Measurements from ENCODE around the gene ATP10D. TPM values are rescaled to one million over a fixed set of nuclear protein-coding genes. Genes with fewer than 3 reads are reported as not detected.

The ATP10D gene
- total RNA-seq, 1 experiment from 2014 or later: 5.1 TPM

- intact Hi-C loops (cut with micrococcal nuclease): loop anchor here (1.0 kb wide), 1 partner anchor 102 kb away; no protein-coding TSS in a partner anchor
- ChIA-PET CTCF (interaction anchor here (1.0 kb wide), 1 partner anchor 21 kb away, joined by 6 read pairs; the partner anchor contains the start of gene ATP10D), RAD21 (ENCODE audit: low non-redundant PET in 1 of 2, low total read pairs in 2 of 2, uncharacterized antibody in 2 of 2, unreplicated experiment in 2 of 2) (interaction anchor here in 1 of 2 experiments (0.6 kb wide), 1 partner anchor 22 kb away, joined by 3 read pairs; the partner anchor contains the start of gene ATP10D), POLR2A (interaction anchor here (0.6 to 1.1 kb wide), 4 partner anchors 9 to 25 kb away, joined by 3 to 9 read pairs (median 3); partner anchors contain the start of gene ATP10D)
- Histone ChIP-seq H3K27me3 (ENCODE audit: insufficient read depth, low read length) (no peaks in the 10 kb centered on the region), H3K79me2 (ENCODE audit: insufficient read depth, low read length) (no peaks in the 10 kb centered on the region; the same call in 1 of the 2 replicates), H3K4me2 (ENCODE audit: low read length) (peak within 1 kb of the TSS; percentile 84), H3K9ac (ENCODE audit: low read length) (peak within 1 kb of the TSS; percentile 68), H3K4me1 (ENCODE audit: control insufficient read depth in 1 of 2, insufficient read depth in 2 of 2, low read length in 2 of 2) (peaks cover 10 to 17% of the 10 kb centered on the region in 2 experiments; a peak in 3 of 4 replicates), H2AFZ (ENCODE audit: low read depth, low read length, poor library complexity, severe bottlenecking) (peak within 1 kb of the TSS; percentile 98), H3K9me3 (ENCODE audit: control insufficient read depth in 1 of 2, insufficient read depth in 1 of 2, low read depth in 1 of 2, low read length in 2 of 2) (no peaks in the 10 kb centered on the region), H4K20me1 (ENCODE audit: insufficient read depth) (no peaks in the 10 kb centered on the region), H3K27ac (ENCODE audit: low read depth, low read length) (peak within 1 kb of the TSS; percentile 74), H3K4me3 (replicated peaks in 1 of 2; ENCODE audit: low read depth in 1 of 2, low read length in 2 of 2) (peak within 1 kb of the TSS; percentile 67 to 73), H3K9me2 (ENCODE audit: insufficient read depth) (no peaks in the 10 kb centered on the region), H3K36me3 (ENCODE audit: control insufficient read depth in 1 of 2, insufficient read depth in 2 of 2, low read length in 2 of 2) (0 out of 4 replicates have a peak, but pooled peaks cover 0 to 4% of the 10 kb centered on the region in 2 experiments)
- no TSS peak for BruUV-seq (replicated peaks)
- ATAC-seq: peak; percentile 96
- peak; percentile 89 for DNase-seq (ENCODE audit: low read depth, low spot score)
- TF ChIP-seq TCF7L2 (IDR thresholded peaks at IDR 0.05; ENCODE audit: borderline replicate concordance, extremely low read depth, insufficient read depth, insufficient read length) (peak; percentile 7), MAX (IDR thresholded peaks at IDR 0.05) (peak; percentile 89), POLR2A (IDR thresholded peaks at IDR 0.05; ENCODE audit: borderline replicate concordance, extremely low read depth, insufficient read depth, insufficient read length) (no peak), ELF1 (IDR thresholded peaks at IDR 0.05; ENCODE audit: borderline replicate concordance, low read depth) (peak; percentile 62), SRF (IDR thresholded peaks at IDR 0.05; ENCODE audit: low read depth) (no peak), YY1 (IDR thresholded peaks at IDR 0.05; ENCODE audit: extremely low read depth, insufficient replicate concordance, low read depth, low read length) (peak; percentile 46), CEBPB (IDR thresholded peaks at IDR 0.05; ENCODE audit: low read depth) (no peak), JUND (IDR thresholded peaks at IDR 0.05) (no peak), ZFX (IDR thresholded peaks at IDR 0.05) (0 out of 2 replicates have a peak, but pooled peaks have one; percentile 17), SP1 (IDR thresholded peaks at IDR 0.05; ENCODE audit: low read depth) (0 out of 2 replicates have a peak, but pooled peaks have one; percentile 14), POLR2AphosphoS5 (IDR thresholded peaks at IDR 0.05; ENCODE audit: low read depth, low read length) (peak; percentile 75)
- TF ChIP-seq, protein P1, sequence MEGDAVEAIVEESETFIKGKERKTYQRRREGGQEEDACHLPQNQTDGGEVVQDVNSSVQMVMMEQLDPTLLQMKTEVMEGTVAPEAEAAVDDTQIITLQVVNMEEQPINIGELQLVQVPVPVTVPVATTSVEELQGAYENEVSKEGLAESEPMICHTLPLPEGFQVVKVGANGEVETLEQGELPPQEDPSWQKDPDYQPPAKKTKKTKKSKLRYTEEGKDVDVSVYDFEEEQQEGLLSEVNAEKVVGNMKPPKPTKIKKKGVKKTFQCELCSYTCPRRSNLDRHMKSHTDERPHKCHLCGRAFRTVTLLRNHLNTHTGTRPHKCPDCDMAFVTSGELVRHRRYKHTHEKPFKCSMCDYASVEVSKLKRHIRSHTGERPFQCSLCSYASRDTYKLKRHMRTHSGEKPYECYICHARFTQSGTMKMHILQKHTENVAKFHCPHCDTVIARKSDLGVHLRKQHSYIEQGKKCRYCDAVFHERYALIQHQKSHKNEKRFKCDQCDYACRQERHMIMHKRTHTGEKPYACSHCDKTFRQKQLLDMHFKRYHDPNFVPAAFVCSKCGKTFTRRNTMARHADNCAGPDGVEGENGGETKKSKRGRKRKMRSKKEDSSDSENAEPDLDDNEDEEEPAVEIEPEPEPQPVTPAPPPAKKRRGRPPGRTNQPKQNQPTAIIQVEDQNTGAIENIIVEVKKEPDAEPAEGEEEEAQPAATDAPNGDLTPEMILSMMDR (IDR thresholded peaks at IDR 0.05 in 2 of 3, conservative IDR thresholded peaks at IDR 0.05 in 1 of 3; ENCODE audit: borderline replicate concordance in 1 of 3, insufficient read depth in 1 of 3, low read depth in 2 of 3, low read length in 2 of 3): peak in 1 of 3 experiments; percentile 18; a peak in 3 of 6 replicates
Measured at GRCh38 chr4:47463235-47463956, 21.7 kb upstream of the ATP10D start, which contains the start of gene COMMD8. TSS of gene COMMD8 (minus strand) at chr4:47463702. CDS start at chr4:47463651, 51 bp downstream.

Data from HCT116 (cell line).